ENCODE measurements around the gene ENPP1.

GRCh38 chr6:131831886-131832285 lies 24.1 kb downstream of the ENPP1 start:
- TF ChIP-seq CTCF (IDR thresholded peaks at IDR 0.05) (no peak), POLR2A (IDR thresholded peaks at IDR 0.05) (no peak)
